Liver (tissue), 3 donors: ENCODE measurements around the gene PDE4D.

ENCODE experiments used
- EGR1 ChIP-seq, 2 donors: IDR thresholded peaks; 2 replicates each; pipeline ENCODE4 v1.6.1; 2016 to 2018; ENCODE audit warnings: antibody characterized with exemption in 2 of 2, low read depth in 2 of 2
- TF ChIP-seq, protein P1 (sequence below): IDR thresholded peaks from 2 replicates; pipeline ENCODE4 v1.6.1; 2016; ENCODE audit warnings: antibody characterized with exemption
- TF ChIP-seq, protein P2 (sequence below): fragments of 150-350 bp; IDR thresholded peaks from 2 replicates; pipeline ENCODE4 v1.5.1; 2017; ENCODE audit warnings: improper control_type of control experiment, low read depth, low read length; ENCODE audit not compliant: missing input control
- donor health status: healthy.
- donor health status: healthy.

DNA sequence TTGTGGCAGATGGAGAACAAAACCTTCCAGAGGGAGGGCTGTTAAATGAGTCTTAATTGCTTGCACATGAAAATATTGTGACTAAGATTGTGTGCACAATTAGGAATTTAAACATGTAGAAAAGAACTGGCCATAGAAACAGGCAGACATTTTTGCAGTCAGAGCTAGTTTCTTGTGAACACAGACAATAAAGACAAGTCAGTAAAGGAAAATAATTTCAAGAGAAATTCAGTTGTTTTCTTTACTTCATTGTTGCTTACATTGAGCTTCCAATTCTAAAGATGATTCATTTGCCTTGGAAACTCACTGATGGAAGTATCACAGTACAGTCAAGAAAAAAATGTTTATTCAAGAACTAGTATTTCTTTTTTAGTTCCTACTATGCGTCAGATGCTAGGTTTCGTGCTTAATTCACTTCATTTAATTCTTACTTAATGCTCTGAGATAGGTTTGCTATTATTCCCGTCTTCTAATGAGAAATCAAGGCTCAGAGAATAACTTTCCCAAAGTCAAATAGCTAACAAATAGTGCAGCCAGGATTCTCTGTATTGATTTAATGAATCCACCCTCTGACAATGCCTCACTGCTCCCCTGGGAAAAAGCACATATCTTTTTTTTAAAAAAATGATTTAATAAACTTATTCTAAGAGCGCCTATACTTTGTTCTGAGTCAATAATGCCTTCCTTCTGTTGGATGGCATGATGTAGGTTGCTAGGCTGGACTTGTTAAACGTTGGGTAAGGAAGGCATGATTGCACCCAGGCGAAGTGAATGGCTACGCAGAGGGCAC lies 729.3 kb downstream of the PDE4D start:
- TF ChIP-seq, protein P1, sequence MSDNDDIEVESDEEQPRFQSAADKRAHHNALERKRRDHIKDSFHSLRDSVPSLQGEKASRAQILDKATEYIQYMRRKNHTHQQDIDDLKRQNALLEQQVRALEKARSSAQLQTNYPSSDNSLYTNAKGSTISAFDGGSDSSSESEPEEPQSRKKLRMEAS: no peak
- TF ChIP-seq, protein P2, sequence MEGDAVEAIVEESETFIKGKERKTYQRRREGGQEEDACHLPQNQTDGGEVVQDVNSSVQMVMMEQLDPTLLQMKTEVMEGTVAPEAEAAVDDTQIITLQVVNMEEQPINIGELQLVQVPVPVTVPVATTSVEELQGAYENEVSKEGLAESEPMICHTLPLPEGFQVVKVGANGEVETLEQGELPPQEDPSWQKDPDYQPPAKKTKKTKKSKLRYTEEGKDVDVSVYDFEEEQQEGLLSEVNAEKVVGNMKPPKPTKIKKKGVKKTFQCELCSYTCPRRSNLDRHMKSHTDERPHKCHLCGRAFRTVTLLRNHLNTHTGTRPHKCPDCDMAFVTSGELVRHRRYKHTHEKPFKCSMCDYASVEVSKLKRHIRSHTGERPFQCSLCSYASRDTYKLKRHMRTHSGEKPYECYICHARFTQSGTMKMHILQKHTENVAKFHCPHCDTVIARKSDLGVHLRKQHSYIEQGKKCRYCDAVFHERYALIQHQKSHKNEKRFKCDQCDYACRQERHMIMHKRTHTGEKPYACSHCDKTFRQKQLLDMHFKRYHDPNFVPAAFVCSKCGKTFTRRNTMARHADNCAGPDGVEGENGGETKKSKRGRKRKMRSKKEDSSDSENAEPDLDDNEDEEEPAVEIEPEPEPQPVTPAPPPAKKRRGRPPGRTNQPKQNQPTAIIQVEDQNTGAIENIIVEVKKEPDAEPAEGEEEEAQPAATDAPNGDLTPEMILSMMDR: no peak
- TF ChIP-seq EGR1 (IDR thresholded peaks at IDR 0.05; ENCODE audit: low read depth in 2 of 2): no peak
